Measurements from ENCODE around the gene SH3PXD2B. TPM values are rescaled to one million over a fixed set of nuclear protein-coding genes. Genes with fewer than 3 reads are reported as not detected.

SH3PXD2B gene
- total and polyA plus RNA-seq, 2 of the 13 experiments (the other 11 are each of a cell fraction or from before 2014, with no cell fraction given): 3.4 to 4.6 TPM

- no TSS peak for BruUV-seq (replicated peaks)
These were observed 32.6 kb upstream of the SH3PXD2B start for GRCh38 chr5:172486912-172487311.

GRCh38 chr5:172486451-172486850 is 32.1 kb upstream of the SH3PXD2B start:
- Histone ChIP-seq H4K20me1 (ENCODE audit: insufficient read depth, low read length) (no peaks in the 10 kb centered on the region), H3K4me1 (ENCODE audit: insufficient read depth, low read length) (no peaks in the 10 kb centered on the region), H3K27me3 (ENCODE audit: control insufficient read depth in 1 of 2, insufficient read depth in 2 of 2, low read length in 2 of 2) (peaks cover 2 to 15% of the 10 kb centered on the region in 2 experiments; a peak in 4 of 5 replicates), H3K4me3 (replicated peaks in 1 of 3; ENCODE audit: insufficient read depth in 1 of 3, low read depth in 2 of 3, low read length in 3 of 3) (no peak overlapping the region), H2AFZ (ENCODE audit: low read length) (no peak overlapping the region), H3K36me3 (replicated peaks in 1 of 2; ENCODE audit: control insufficient read depth in 1 of 2, insufficient read depth in 2 of 2, low read length in 2 of 2) (no peaks in the 10 kb centered on the region), H3K9ac (ENCODE audit: insufficient read depth, low read depth, low read length) (no peak overlapping the region), H3K9me3 (ENCODE audit: low read length) (no peaks in the 10 kb centered on the region), H3K4me2 (ENCODE audit: low read depth, low read length) (no peak overlapping the region), H3K27ac (ENCODE audit: extremely low read length, insufficient read depth, low read length) (no peak overlapping the region), H3K79me2 (ENCODE audit: insufficient read depth, low read length) (no peaks in the 10 kb centered on the region)
- WGBS (ENCODE audit: low lambda C conversion rate): 67% methylated on average over 12 of the region's 12 CpGs
- in situ Hi-C loops (cut with HindIII; ENCODE audit: extremely low pct_ligation_motif_present, low pct_unique_long_range_greater_than_20kb) (no loop called here), intact Hi-C loops (cut with micrococcal nuclease; ENCODE audit: unreplicated experiment) (no loop called here)
- no peak for ATAC-seq
- FAIRE-seq: no peak
- ChIA-PET POLR2A (no interaction called here), CTCF (ENCODE audit: low intra/inter-chr PET ratio, low total read pairs) (no interaction called here)
- TF ChIP-seq ZSCAN22 (CRISPR knock-in tag; IDR thresholded peaks at IDR 0.05) (no peak), ZNF367 (CRISPR knock-in tag; IDR thresholded peaks at IDR 0.05; ENCODE audit: borderline replicate concordance) (no peak), ZNF235 (CRISPR knock-in tag; IDR thresholded peaks at IDR 0.05; ENCODE audit: borderline replicate concordance) (no peak), ZNF704 (CRISPR knock-in tag; IDR thresholded peaks at IDR 0.05; ENCODE audit: borderline replicate concordance) (no peak), MYNN (CRISPR knock-in tag; IDR thresholded peaks at IDR 0.05; ENCODE audit: low read depth) (no peak), ESRRA (CRISPR knock-in tag; IDR thresholded peaks at IDR 0.05; ENCODE audit: low read depth) (no peak), TGIF2 (CRISPR knock-in tag; IDR thresholded peaks at IDR 0.05) (no peak), HMG20B (CRISPR knock-in tag; conservative IDR thresholded peaks at IDR 0.05) (no peak)
- BruUV-seq (replicated peaks): no TSS peak
- DNase-seq (ENCODE audit: low spot score): no peak

More at GRCh38 chr5:172486912-172487311, 32.6 kb upstream of the SH3PXD2B start:
- H3K27me3 ChIP-seq (ENCODE audit: control insufficient read depth in 1 of 2, insufficient read depth in 2 of 2, low read length in 2 of 2): peaks cover 3 to 20% of the 10 kb centered on the region in 2 experiments; a peak in 4 of 5 replicates
- no peak overlapping the region for H3K4me3 ChIP-seq (replicated peaks in 1 of 3; ENCODE audit: insufficient read depth in 1 of 3, low read depth in 2 of 3, low read length in 3 of 3)
- ATAC-seq (no peak), DNase-seq (ENCODE audit: low spot score) (no peak), FAIRE-seq (no peak)
- H3K9ac ChIP-seq (ENCODE audit: insufficient read depth, low read depth, low read length): no peak overlapping the region
- in situ Hi-C loops (cut with HindIII; ENCODE audit: extremely low pct_ligation_motif_present, low pct_unique_long_range_greater_than_20kb): no loop called here
- H3K27ac ChIP-seq (ENCODE audit: extremely low read length, insufficient read depth, low read length): no peak overlapping the region
- no peaks in the 10 kb centered on the region for H3K9me3 ChIP-seq (ENCODE audit: low read length)
- H4K20me1 ChIP-seq (ENCODE audit: insufficient read depth, low read length): no peaks in the 10 kb centered on the region
- POLR2A ChIA-PET: no interaction called here
- H3K79me2 ChIP-seq (ENCODE audit: insufficient read depth, low read length): no peaks in the 10 kb centered on the region
- intact Hi-C loops (cut with micrococcal nuclease; ENCODE audit: unreplicated experiment): no loop called here
- CTCF ChIA-PET (ENCODE audit: low intra/inter-chr PET ratio, low total read pairs): no interaction called here
- H3K36me3 ChIP-seq (replicated peaks in 1 of 2; ENCODE audit: control insufficient read depth in 1 of 2, insufficient read depth in 2 of 2, low read length in 2 of 2): no peaks in the 10 kb centered on the region
- 3% methylated on average over 5 of the region's 5 CpGs for WGBS (ENCODE audit: low lambda C conversion rate)
- no peaks in the 10 kb centered on the region for H3K4me1 ChIP-seq (ENCODE audit: insufficient read depth, low read length)
- 0 out of 2 replicates have a peak, but pooled peaks have one; percentile 48 for TF ChIP-seq ZNF629 (CRISPR knock-in tag; conservative IDR thresholded peaks at IDR 0.05)
- TF ChIP-seq ZBTB37 (CRISPR knock-in tag; IDR thresholded peaks at IDR 0.05): no peak
- no peak overlapping the region for H2AFZ ChIP-seq (ENCODE audit: low read length)
- no peak overlapping the region for H3K4me2 ChIP-seq (ENCODE audit: low read depth, low read length)
